ENCODE measurements around the gene HIPK4. TPM values are rescaled to one million over a fixed set of nuclear protein-coding genes. Genes with fewer than 3 reads are reported as not detected.

HIPK4 gene
- total RNA-seq, 1 donor from 2014 or later = not detected

- peaks cover 3% of the 10 kb centered on the region for H3K36me3 Mint-ChIP-seq (ENCODE audit: low read depth, unreplicated experiment)
- H3K9me3 Mint-ChIP-seq (ENCODE audit: unreplicated experiment) = no peaks in the 10 kb centered on the region
- Histone ChIP-seq H3K27me3 (ENCODE audit: insufficient read depth, low read length) (no peaks in the 10 kb centered on the region), H3K4me1 (ENCODE audit: insufficient read depth, low read length) (peaks cover 21% of the 10 kb centered on the region), H3K4me2 (ENCODE audit: low read length) (peak overlapping the region; percentile 99), H3K9ac (ENCODE audit: low read length) (peak overlapping the region; percentile 99), H4K20me1 (ENCODE audit: insufficient read depth, low read length) (peaks cover 20% of the 10 kb centered on the region), H3K9me3 (ENCODE audit: insufficient read depth, low read depth, low read length) (no peaks in the 10 kb centered on the region), H3K27ac (ENCODE audit: low read depth, low read length) (no peak overlapping the region), H3K4me3 (ENCODE audit: insufficient read depth, low read depth, low read length) (peak overlapping the region; percentile 98), H2AFZ (ENCODE audit: low read depth, low read length) (no peak overlapping the region), H3K79me2 (ENCODE audit: insufficient read depth, low read length) (peaks cover 38% of the 10 kb centered on the region), H3K36me3 (ENCODE audit: insufficient read depth, low read length) (peaks cover 10% of the 10 kb centered on the region)
- TF ChIP-seq CTCF (IDR thresholded peaks at IDR 0.05; ENCODE audit: insufficient read depth, low read depth, low read length) (no peak), EZH2 (IDR thresholded peaks at IDR 0.05; ENCODE audit: insufficient read depth, low read length) (no peak)
- H3K4me3 Mint-ChIP-seq (ENCODE audit: unreplicated experiment) = peak overlapping the region; percentile 95
- H3K27me3 Mint-ChIP-seq (ENCODE audit: low read depth, unreplicated experiment) = no peaks in the 10 kb centered on the region
- H3K27ac Mint-ChIP-seq (ENCODE audit: unreplicated experiment) = peak overlapping the region; percentile 87
- no peak for DNase-seq (ENCODE audit: low read depth)
- H3K4me1 Mint-ChIP-seq (ENCODE audit: low read depth, unreplicated experiment) = peaks cover 14% of the 10 kb centered on the region
- FAIRE-seq = no peak
Observed at GRCh38 chr19:40423938-40424337, 34.0 kb upstream of the HIPK4 start.

GRCh38 chr19:40422748-40423566 is 33.0 kb upstream of the HIPK4 start:
- peak overlapping the region; percentile 13 for H3K4me2 ChIP-seq (ENCODE audit: low read length)
- peak overlapping the region; percentile 13 for H3K9ac ChIP-seq (ENCODE audit: low read length)
- H3K4me3 ChIP-seq (ENCODE audit: insufficient read depth, low read depth, low read length) = no peak overlapping the region
- H3K9me3 ChIP-seq (ENCODE audit: insufficient read depth, low read depth, low read length) = no peaks in the 10 kb centered on the region
- H2AFZ ChIP-seq (ENCODE audit: low read depth, low read length) = no peak overlapping the region
- Mint-ChIP-seq H3K4me1 (ENCODE audit: low read depth, unreplicated experiment) (peaks cover 14% of the 10 kb centered on the region), H3K27ac (ENCODE audit: unreplicated experiment) (no peak overlapping the region), H3K9me3 (ENCODE audit: unreplicated experiment) (no peaks in the 10 kb centered on the region), H3K27me3 (ENCODE audit: low read depth, unreplicated experiment) (no peaks in the 10 kb centered on the region), H3K4me3 (ENCODE audit: unreplicated experiment) (peak overlapping the region; percentile 4), H3K36me3 (ENCODE audit: low read depth, unreplicated experiment) (peaks cover 3% of the 10 kb centered on the region)
- peaks cover 10% of the 10 kb centered on the region for H3K36me3 ChIP-seq (ENCODE audit: insufficient read depth, low read length)
- no peak for FAIRE-seq
- DNase-seq (ENCODE audit: low read depth) = no peak
- H3K4me1 ChIP-seq (ENCODE audit: insufficient read depth, low read length) = peaks cover 21% of the 10 kb centered on the region
- H3K27me3 ChIP-seq (ENCODE audit: insufficient read depth, low read length) = no peaks in the 10 kb centered on the region
- H4K20me1 ChIP-seq (ENCODE audit: insufficient read depth, low read length) = peaks cover 20% of the 10 kb centered on the region
- TF ChIP-seq CTCF (IDR thresholded peaks at IDR 0.05; ENCODE audit: insufficient read depth, low read depth, low read length) = no peak
- no peak for TF ChIP-seq EZH2 (IDR thresholded peaks at IDR 0.05; ENCODE audit: insufficient read depth, low read length)
- peaks cover 38% of the 10 kb centered on the region for H3K79me2 ChIP-seq (ENCODE audit: insufficient read depth, low read length)
- H3K27ac ChIP-seq (ENCODE audit: low read depth, low read length) = peak overlapping the region; percentile 17
